Activated CD8-positive, alpha-beta T cell treated with anti-CD3 and anti-CD28 coated beads for 36 hours (primary cell): ENCODE measurements around the gene IGSF23. TPM values are rescaled to one million over a fixed set of nuclear protein-coding genes. Genes with fewer than 3 reads are reported as not detected.
A peak's percentile ranks its signal among the peaks of the same experiment; 100 is the strongest.

ENCODE experiments used
- ATAC-seq: fragments of 200-7000 bp; cut with Tn5 transposase; one replicate; pipeline ENCODE4 v1.10.0; 2021; ENCODE audit warnings: mild to moderate bottlenecking, moderate library complexity
- CTCF ChIA-PET: fragments of 350-600 bp; sonication (Branson Sonifier 250); formaldehyde crosslinking; loops from one replicate; lab custom pipeline; 2021; ENCODE audit warnings: antibody characterized with exemption; lab: Charles Lee
- POLR2A ChIA-PET: fragments of 350-600 bp; sonication (Branson Sonifier 250); formaldehyde crosslinking; loops from one replicate; lab custom pipeline; 2021; ENCODE audit warnings: antibody characterized with exemption; lab: Charles Lee
- DNase-seq: peaks from one replicate; pipeline ENCODE4 v3.0.0-alpha.2; 2020
- H3K27ac Mint-ChIP-seq: one replicate; pipeline ENCODE4 v1.8.0; 2021; ENCODE audit warnings: mild to moderate bottlenecking, mixed read lengths
- H3K27me3 Mint-ChIP-seq: one replicate; pipeline ENCODE4 v1.8.0; 2021; ENCODE audit warnings: mixed read lengths
- H3K36me3 Mint-ChIP-seq: one replicate; pipeline ENCODE4 v1.8.0; 2021; ENCODE audit warnings: low read depth, mixed read lengths
- H3K4me1 Mint-ChIP-seq: one replicate; pipeline ENCODE4 v1.8.0; 2021; ENCODE audit warnings: low read depth, mixed read lengths
- H3K4me3 Mint-ChIP-seq: one replicate; pipeline ENCODE4 v1.8.0; 2021; ENCODE audit warnings: mild to moderate bottlenecking, moderate library complexity, mixed read lengths
- H3K9me3 Mint-ChIP-seq: one replicate; pipeline ENCODE4 v1.8.0; 2021; ENCODE audit warnings: mixed read lengths
- CTCF ChIP-seq: fragments of 200-600 bp; IDR thresholded peaks from one replicate; pipeline ENCODE4 v1.8.0; 2022; ENCODE audit warnings: antibody characterized with exemption, mild to moderate bottlenecking
- intact Hi-C: fragments of 100-400 bp; cut with micrococcal nuclease; formaldehyde crosslinking; loops from one replicate; pipeline ENCODE4 v1.10.0; 2022
- total RNA-seq, 2 experiments: library from RNA; stranded (reverse); gene quantifications; one replicate each; pipeline ENCODE4 v1.2.3, GENCODE V29; 2021

The IGSF23 gene
- total RNA-seq, 2 experiments from 2014 or later, result not detected

- no peak overlapping the region for H3K4me3 Mint-ChIP-seq
- no peaks in the 10 kb centered on the region for H3K9me3 Mint-ChIP-seq
- no peak for ATAC-seq
- H3K27me3 Mint-ChIP-seq, result no peaks in the 10 kb centered on the region
- peaks cover 19% of the 10 kb centered on the region for H3K36me3 Mint-ChIP-seq
- POLR2A ChIA-PET, result interaction anchor here (1.3 kb wide), 1 partner anchor 10 kb away, joined by 3 read pairs; the partner anchor contains the start of gene PVR
- no peak for DNase-seq
- no peak for TF ChIP-seq CTCF
- CTCF ChIA-PET, result interaction anchor here (1.2 to 6.1 kb wide), 3 partner anchors 12 to 82 kb away, joined by 3 to 28 read pairs (median 4); no protein-coding TSS in a partner anchor
- peaks cover 12% of the 10 kb centered on the region for H3K4me1 Mint-ChIP-seq
- no peak overlapping the region for H3K27ac Mint-ChIP-seq
- intact Hi-C loops, result no loop called here
Measured at GRCh38 chr19:44653343-44653742, 40.0 kb downstream of the IGSF23 start.

GRCh38 chr19:44653977-44654774 is 40.8 kb downstream of the IGSF23 start:
- Mint-ChIP-seq H3K4me1 (peaks cover 12% of the 10 kb centered on the region), H3K4me3 (no peak overlapping the region), H3K27ac (no peak overlapping the region), H3K36me3 (peaks cover 19% of the 10 kb centered on the region), H3K9me3 (no peaks in the 10 kb centered on the region), H3K27me3 (no peaks in the 10 kb centered on the region)
- POLR2A ChIA-PET, result interaction anchor here (0.7 to 1.2 kb wide), 3 partner anchors 8 to 35 kb away, joined by 3 read pairs; no protein-coding TSS in a partner anchor
- intact Hi-C loops, result no loop called here
- CTCF ChIA-PET, result interaction anchor here (0.6 to 6.6 kb wide), 17 partner anchors 9 to 117 kb away, joined by 3 to 58 read pairs (median 5); partner anchors contain the start of gene PVR
- peak; percentile 95 for ATAC-seq
- peak; percentile 75 for TF ChIP-seq CTCF
- peak; percentile 88 for DNase-seq

GRCh38 chr19:44657211-44657921 is 44.0 kb downstream of the IGSF23 start:
- ChIA-PET POLR2A (no interaction called here), CTCF (interaction anchor here (0.6 to 6.6 kb wide), 24 partner anchors 9 to 150 kb away, joined by 3 to 58 read pairs (median 4); partner anchors contain the start of gene PVR)
- TF ChIP-seq CTCF, result peak; percentile 88
- H3K27ac Mint-ChIP-seq, result no peak overlapping the region
- DNase-seq (peak; percentile 85), ATAC-seq (peak; percentile 86)
- H3K9me3 Mint-ChIP-seq, result no peaks in the 10 kb centered on the region
- peaks cover 12% of the 10 kb centered on the region for H3K4me1 Mint-ChIP-seq
- no peak overlapping the region for H3K4me3 Mint-ChIP-seq
- peaks cover 16% of the 10 kb centered on the region for H3K36me3 Mint-ChIP-seq
- intact Hi-C loops, result loop anchor here (2.0 kb wide), 1 partner anchor 81 kb away; no protein-coding TSS in a partner anchor
- H3K27me3 Mint-ChIP-seq, result no peaks in the 10 kb centered on the region

- peaks cover 12% of the 10 kb centered on the region for H3K4me1 Mint-ChIP-seq
- H3K9me3 Mint-ChIP-seq, result no peaks in the 10 kb centered on the region
- CTCF ChIA-PET, result interaction anchor here (0.8 to 6.6 kb wide), 5 partner anchors 31 to 113 kb away, joined by 4 to 58 read pairs (median 28); no protein-coding TSS in a partner anchor
- no peak for DNase-seq
- H3K4me3 Mint-ChIP-seq, result no peak overlapping the region
- no peak overlapping the region for H3K27ac Mint-ChIP-seq
- intact Hi-C loops, result no loop called here
- no peak for TF ChIP-seq CTCF
- H3K27me3 Mint-ChIP-seq, result no peaks in the 10 kb centered on the region
- no peak for ATAC-seq
- POLR2A ChIA-PET, result no interaction called here
- peaks cover 15% of the 10 kb centered on the region for H3K36me3 Mint-ChIP-seq
Measured at GRCh38 chr19:44658069-44658733, 44.8 kb downstream of the IGSF23 start.
